GM19328 (cell line): ENCODE results near the gene CHST4.
"Not testable (repeated sequence)": the region's sequence is repeated elsewhere in the genome, so short reads cannot be mapped to it uniquely, and the experiment has no call there.

Source experiments
- ATAC-seq: cut with Tn5 transposase; IDR thresholded peaks from one replicate; pipeline ENCODE4 v1.9.1; 2021; ENCODE audit warnings: mild to moderate bottlenecking, moderate library complexity; ENCODE audit not compliant: unreplicated experiment

CHST4 gene

DNA sequence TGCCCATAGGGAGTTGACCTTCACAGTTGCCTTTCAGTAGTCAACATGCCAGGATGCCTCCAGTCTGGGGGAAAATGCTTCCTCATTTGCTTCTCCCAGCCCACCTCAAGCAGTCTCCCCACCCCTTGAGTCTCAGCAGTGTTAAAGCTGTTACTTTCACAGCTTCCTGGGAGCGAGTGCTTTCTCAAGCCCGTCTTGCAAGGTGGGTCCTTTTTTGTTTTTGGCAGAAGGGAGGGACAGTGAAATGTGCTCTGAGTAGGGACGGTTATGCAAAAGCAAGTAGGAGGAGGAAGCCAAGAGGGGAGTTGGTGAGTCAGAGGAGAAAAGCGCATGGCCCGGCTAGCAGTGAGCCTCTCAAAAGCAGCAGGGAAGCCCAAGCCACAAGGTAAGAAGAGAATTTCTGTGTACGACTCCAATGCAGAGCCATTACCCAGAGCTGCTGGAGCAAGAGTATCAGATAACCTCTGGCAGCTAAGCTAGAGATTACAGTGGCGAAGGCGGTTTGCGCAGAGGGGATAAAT, at the start of gene CHST4:
CHST4 (plus strand) TSS at position 316 of the 521 bp plus-strand sequence. CDS start 10,252 bp downstream, outside the sequence.
- ATAC-seq, result no peak

DNA sequence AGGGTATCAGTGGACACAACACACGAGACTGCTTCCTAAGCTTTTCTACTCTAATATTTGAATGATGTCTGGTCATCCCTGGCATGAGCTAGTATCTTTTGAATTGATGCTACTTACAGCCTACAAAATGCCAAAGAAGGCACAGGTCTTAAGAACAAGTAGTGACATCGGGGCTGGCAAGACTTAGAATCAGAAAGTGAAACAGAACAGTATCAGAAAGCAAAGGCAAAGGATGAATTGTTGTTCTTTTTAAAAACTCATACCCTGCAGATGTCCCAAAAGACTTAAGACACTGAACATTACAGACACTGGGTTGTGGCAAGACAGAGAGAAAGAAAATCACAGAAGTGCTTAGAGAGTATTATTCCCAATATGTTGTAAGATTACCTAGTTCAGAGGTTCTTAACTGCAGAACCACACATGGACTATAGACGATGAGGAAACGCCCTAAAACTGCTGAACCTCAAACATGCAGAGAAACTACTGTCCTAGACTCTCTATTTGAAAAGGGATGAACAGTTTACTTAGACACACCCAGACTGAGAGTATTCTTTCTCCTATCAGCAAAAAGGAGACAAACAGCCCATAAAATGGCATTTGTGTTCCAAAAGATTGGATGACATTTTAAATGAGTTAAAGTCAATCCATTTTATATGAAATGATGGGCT, 49.6 kb upstream of the CHST4 start:
- no peak for ATAC-seq

DNA sequence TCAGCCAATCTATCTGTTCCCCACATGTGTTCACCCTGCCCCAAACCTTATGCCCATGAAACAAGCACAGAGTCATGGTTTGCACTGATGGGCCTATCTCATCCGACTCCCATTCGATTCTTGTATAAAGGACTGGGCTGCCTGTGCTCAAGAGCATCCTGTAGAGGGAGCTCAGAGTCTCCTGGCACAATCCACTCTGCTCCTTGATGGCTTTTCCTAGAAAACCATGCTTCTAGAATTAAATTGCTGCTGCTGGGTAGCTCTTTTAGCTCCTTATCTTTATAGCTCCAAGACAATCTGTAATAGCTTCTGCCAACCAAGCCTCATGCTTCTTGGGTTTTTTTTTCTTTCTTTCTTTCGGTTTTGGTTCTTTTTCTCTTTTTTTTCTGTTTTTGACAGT, 46.8 kb upstream of the CHST4 start:
- no peak for ATAC-seq

DNA sequence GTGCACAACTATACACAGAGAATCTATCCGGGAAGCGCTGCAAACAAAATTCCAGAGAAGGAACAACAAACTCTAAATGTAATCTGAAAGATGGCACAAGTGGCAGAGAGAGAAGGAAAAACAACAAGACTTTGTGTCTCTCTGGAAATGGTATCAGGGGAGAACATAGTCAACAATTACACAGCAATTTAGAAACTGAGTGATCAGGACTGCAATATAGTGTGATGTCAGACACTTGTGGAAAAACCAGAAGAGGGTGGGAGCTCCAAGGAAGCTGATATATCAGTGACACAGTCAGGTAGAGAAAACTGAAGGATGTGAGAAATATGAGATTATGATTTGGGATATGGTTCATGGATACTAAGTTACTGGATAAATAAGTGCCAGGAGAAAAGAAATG, 45.3 kb upstream of the CHST4 start:
- no peak for ATAC-seq

DNA sequence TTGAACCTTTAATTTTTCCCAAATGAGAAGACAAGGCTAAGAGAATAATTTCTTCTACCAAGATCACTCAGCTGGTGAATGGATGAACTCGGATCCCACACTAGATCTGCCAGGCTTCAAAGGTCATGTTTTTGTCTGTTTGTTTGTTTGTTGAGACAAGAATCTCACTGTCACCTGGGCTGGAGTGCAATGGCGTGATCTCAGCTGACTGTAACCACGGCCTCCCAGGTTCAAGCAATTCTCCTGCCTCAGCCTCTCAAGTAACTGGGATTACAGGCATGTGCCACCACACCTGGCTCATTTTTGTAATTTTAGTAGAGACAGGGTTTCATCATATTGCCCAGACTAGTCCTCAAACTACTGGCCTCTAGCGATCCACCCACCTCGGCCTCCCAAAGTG, 43.7 kb upstream of the CHST4 start:
- ATAC-seq, result no peak

GRCh38 chr16:71484006-71484893, 42.0 kb upstream of the CHST4 start:
- peak; percentile 89 for ATAC-seq

DNA sequence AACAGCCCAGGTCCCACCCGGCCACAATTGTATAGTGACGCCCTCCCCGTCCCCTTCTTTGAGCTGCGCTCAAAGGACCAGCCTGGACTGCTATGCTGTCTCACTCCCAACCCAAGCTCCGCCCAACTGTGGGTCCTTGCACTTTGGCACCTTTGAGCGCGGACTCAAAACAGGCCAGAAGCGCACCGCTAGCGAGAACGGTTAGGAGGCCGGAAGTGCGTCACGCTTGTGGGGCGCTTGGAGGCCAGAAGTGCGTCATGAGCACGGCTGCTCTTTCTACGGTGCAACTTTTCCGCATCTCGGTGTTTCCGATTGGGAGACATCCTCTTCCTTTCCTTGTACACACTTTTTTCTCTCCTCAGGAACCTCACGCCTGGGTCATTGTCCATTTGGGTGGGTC, 37.1 kb upstream of the CHST4 start, which contains the start of gene ZNF19:
ZNF19 (minus strand) TSS at position 203 of the 400 bp plus-strand sequence. CDS start 7,210 bp downstream, outside the sequence.
- no peak for ATAC-seq

DNA sequence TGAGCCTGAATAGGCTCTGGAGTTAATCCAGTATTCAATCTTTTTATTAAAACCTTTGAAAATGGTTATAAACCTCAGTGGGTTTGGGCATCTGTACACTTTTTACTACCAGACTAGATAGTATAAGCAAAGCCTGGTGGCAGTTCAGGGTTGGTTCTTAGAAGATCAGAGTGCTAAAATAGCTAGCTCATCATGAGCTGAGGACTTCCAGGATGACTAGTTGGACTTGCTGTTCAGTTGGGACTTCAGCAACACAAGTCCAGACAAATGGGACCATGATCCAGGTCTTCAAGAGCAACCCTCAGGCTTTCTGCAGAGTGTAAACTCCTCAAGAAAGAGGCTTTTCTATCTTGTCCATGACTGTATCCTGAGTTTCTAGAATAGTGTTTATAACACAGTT, 35.9 kb upstream of the CHST4 start:
- ATAC-seq, result no peak

GRCh38 chr16:71491054-71491453, 35.2 kb upstream of the CHST4 start:
- no peak for ATAC-seq

GRCh38 chr16:71492786-71493185, 33.4 kb upstream of the CHST4 start:
- ATAC-seq, result no peak

- ATAC-seq, result no peak
Observed at GRCh38 chr16:71493213-71493612, 33.0 kb upstream of the CHST4 start.

GRCh38 chr16:71498031-71498430, 28.2 kb upstream of the CHST4 start:
- no peak for ATAC-seq

DNA sequence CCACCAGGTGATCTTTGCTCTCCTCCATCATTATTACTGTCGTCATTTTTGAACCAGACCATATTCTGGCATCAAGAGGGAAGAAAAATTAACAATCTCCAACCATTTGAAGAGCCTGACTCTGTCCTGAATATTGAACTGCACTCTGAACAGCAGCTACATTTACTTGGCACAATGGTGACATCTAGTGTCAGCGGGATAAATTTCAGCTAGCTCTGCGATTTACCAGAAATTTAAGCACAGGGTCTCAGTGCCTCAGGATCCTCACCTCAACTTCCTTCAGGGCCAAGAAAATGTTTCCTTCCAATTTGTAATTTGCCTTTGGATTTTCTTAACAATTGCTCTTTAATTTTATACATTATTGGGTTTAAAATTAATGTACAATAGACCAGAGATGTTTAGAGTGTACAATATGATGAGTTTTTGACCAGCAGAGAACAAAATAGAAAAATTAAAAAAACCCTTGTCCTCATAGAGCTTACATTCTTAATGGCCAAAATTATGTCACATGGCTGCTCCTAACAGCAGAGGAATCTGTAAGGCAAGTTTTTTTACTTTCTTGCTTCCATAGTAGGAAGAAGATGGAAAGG, 26.4 kb upstream of the CHST4 start:
- no peak for ATAC-seq

- ATAC-seq, result no peak
Observed at GRCh38 chr16:71500964-71501363, 25.3 kb upstream of the CHST4 start.

GRCh38 chr16:71501547-71501946, 24.7 kb upstream of the CHST4 start:
- ATAC-seq, result no peak

DNA sequence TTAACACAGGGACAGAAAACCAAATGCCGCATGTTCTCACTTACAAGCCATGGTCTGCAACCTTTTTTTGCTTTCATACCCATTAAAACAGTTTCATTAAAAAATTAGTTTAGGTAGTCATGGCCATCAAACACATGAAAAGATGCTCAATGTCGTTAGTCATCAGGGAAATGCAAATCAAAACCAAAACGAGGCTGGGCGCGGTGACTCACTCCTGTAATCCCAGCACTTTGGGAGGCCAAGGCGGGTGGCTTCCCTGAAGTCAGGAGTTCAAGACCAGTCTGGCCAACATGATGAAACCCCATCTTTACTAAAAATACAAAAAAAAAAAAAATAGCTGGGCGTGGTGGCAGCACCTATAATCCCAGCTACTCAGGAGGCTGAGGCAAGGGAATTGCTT, 22.2 kb upstream of the CHST4 start:
- ATAC-seq, result not testable (repeated sequence)

GRCh38 chr16:71504901-71505300, 21.3 kb upstream of the CHST4 start:
- no peak for ATAC-seq

DNA sequence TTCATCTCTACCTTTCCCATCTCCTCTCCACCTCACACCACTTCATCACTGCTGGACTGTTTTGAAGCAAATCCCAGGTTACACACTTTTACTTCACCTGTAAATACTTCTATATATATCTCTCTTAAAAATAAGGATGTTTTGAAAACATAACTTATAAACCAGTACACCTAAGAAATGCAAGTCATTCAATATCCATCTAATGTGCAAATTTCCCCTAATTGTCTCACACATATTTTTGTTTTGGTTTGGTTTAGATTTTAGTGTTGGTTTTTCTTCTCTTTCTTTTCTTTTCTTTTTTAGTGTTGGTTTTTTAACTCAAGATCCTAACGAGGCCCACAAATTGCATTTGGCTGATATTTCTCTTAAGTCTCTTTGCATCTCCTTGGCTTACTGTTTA, 19.2 kb upstream of the CHST4 start:
- no peak for ATAC-seq

- no peak for ATAC-seq
Observed at GRCh38 chr16:71513302-71513701, 12.9 kb upstream of the CHST4 start.

DNA sequence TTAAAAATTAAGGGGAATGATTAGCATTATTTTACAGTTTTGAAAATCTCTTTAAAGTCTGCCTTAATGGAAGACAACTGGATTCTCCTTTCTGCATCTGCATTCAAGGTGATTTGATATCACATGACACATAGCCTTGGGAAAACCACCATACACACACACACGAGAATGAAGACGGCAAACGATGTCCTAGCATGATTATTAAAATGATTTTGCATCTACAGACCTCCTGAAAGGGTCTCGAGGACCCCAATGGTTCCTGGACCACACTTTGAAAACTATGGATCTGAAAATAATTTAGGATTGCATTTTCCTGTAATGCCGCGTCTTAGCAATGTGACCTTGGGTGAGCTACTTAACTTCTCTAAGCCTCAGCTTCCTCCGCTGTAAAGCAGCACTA, 11.8 kb upstream of the CHST4 start:
- ATAC-seq, result no peak

DNA sequence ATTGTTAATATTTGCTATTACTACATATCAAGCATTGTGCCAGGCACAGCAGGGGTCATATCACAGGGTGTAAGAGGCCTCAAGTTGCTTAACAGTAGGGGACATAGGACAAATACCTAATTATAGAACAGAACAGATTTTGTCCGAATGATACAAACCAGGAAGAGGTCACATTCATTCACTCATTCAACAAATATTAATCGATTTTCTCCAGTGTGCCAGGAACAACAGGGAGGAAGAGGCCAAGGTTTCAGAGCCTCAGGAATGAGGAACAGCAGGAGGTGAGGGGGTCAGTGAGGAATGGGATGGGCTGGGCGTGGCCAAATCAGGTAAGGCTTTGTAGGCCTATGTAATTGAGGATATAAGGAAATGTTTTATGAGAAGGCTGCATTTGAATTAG, 11.2 kb upstream of the CHST4 start:
- no peak for ATAC-seq

GRCh38 chr16:71520550-71520949, 5.7 kb upstream of the CHST4 start:
- no peak for ATAC-seq
